GM23338 (cell line): ENCODE results near the gene NADK.

Source experiments
- CTCF ChIP-seq, 2 experiments: fragments of 200-600 bp in 1 of 2; sonication (generic) in 1 of 2; conservative IDR thresholded peaks; 2 replicates each; pipeline versions ENCODE4 v1.5.1 to v1.6.1; 2016 to 2017; ENCODE audit warnings: antibody characterized with exemption in 2 of 2, low read depth in 2 of 2, mild to moderate bottlenecking in 2 of 2, moderate library complexity in 1 of 2
- EZH2 ChIP-seq: fragments of 200-600 bp; sonication (generic); IDR thresholded peaks from one replicate; pipeline ENCODE4 v1.8.0; 2017; ENCODE audit warnings: antibody characterized with exemption, mild to moderate bottlenecking, low read depth; ENCODE audit not compliant: unreplicated experiment
- EZH2phosphoT487 ChIP-seq: fragments of 200-600 bp; sonication (generic); IDR thresholded peaks from one replicate; pipeline ENCODE4 v1.8.1; 2018; ENCODE audit warnings: antibody characterized with exemption; ENCODE audit not compliant: unreplicated experiment
- POLR2AphosphoS5 ChIP-seq: IDR thresholded peaks from 2 replicates; pipeline ENCODE4 v1.6.1; 2016; ENCODE audit warnings: antibody characterized with exemption, low read depth
- REST ChIP-seq: IDR thresholded peaks from one replicate; pipeline ENCODE4 v1.6.1; 2018; ENCODE audit warnings: antibody characterized with exemption; ENCODE audit not compliant: unreplicated experiment
- ZNF114 ChIP-seq: fragments of 250-450 bp; sonication (Bioruptor Pico); IDR thresholded peaks from 2 replicates; pipeline ENCODE4 v1.5.0; 2020; ENCODE audit warnings: mild to moderate bottlenecking, moderate library complexity

DNA sequence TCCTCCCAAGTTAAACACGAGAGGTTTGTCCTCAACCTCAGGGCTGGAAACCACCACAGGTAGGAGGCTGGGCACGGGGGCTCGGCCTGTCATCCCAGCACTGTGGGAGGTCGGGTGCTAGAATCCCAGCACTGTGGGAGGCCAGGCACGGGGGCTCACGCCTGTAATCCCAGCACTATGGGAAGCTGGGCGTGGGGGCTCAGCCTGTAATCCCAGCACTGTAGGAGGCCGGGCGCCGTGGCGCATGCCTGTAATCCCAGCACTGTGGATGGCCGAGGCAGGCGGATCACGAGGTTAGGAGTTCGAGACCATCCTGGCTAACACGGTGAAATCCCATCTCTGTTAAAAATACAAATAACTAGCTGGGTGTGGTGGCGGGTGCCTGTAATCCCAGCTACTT lies 47.4 kb downstream of the NADK start:
- no peak for TF ChIP-seq CTCF (conservative IDR thresholded peaks at IDR 0.05; ENCODE audit: low read depth in 2 of 2)
- TF ChIP-seq POLR2AphosphoS5: no peak
- TF ChIP-seq EZH2: no peak
- TF ChIP-seq ZNF114 (CRISPR knock-in tag): no peak
- no peak for TF ChIP-seq REST
- no peak for TF ChIP-seq EZH2phosphoT487
